ENCODE measurements around the gene COL8A2. TPM values are rescaled to one million over a fixed set of nuclear protein-coding genes. Genes with fewer than 3 reads are reported as not detected.
A peak's percentile ranks its signal among the peaks of the same experiment; 100 is the strongest.

The COL8A2 gene
- polyA plus RNA-seq, 3 donors: 0.90 to 3.0 (median 1.6) TPM

DNA sequence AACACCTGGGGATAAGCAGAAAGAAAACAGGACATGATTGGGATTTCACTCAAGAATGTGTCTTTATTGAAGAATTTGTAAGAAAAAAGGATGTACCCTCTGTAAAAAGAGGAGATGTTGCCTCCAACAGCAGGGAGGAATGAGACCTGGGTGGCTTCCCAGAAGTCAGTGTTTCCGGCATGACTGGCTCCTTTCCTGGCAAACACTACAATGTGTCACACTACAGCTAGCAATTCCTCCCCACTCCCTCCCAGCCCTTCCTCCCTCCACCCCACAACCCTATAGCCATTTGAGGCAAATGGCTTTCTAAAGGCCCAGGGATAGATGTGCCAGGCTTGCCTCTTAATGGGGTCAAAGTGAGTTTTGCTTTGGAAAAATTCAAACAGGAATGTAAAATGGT, 11.5 kb upstream of the COL8A2 start:
- H3K27ac Mint-ChIP-seq: peak overlapping the region in 2 of 7 donors; percentile 9 to 21

DNA sequence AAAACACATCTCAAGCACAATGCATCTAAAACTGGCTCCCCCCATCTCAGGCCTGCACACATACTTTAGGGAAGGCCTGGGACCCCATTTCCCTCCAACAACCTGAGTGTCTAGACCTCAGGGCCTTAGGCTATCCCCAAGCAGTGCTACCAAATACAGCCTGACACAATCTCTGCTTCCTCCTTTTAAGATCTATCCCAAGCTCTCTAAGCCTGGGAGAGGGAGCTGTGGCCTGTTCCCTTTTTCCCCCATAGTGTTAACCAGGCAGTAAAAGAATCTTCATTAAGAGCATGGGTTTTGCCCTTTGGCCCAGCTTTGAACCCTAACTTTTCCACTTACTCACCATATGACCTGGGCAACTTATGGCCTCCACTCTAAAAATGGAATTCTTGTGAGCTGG, 10.8 kb upstream of the COL8A2 start:
- Histone ChIP-seq H3K36me3 (replicated peaks in 1 of 2; ENCODE audit: control insufficient read depth in 1 of 2, insufficient read depth in 2 of 2, low read length in 2 of 2) (peaks cover 41 to 51% of the 10 kb centered on the region in 2 donors), H4K20me1 (ENCODE audit: insufficient read depth, low read length) (peaks cover 14% of the 10 kb centered on the region), H3K9me3 (replicated peaks in 1 of 2; ENCODE audit: control insufficient read depth in 1 of 2, insufficient read depth in 1 of 2, low read length in 2 of 2) (no peaks in the 10 kb centered on the region), H3K79me2 (ENCODE audit: insufficient read depth, low read length) (peaks cover 14% of the 10 kb centered on the region), H3K4me2 (replicated peaks; ENCODE audit: extremely low read depth, low read length, poor library complexity, severe bottlenecking) (no peak overlapping the region), H2AFZ (ENCODE audit: insufficient read depth, low read depth, low read length, poor library complexity, severe bottlenecking) (no peak overlapping the region), H3K27me3 (ENCODE audit: control insufficient read depth in 2 of 2, insufficient read depth in 2 of 2, low read length in 2 of 2) (no peaks in the 10 kb centered on the region), H3K9ac (ENCODE audit: insufficient read depth, low read length, poor library complexity, severe bottlenecking) (no peak overlapping the region), H3K4me3 (replicated peaks in 1 of 3; ENCODE audit: low read depth in 2 of 3, low read length in 3 of 3) (no peak overlapping the region), H3K27ac (ENCODE audit: low read depth in 1 of 2, low read length in 2 of 2) (peak overlapping the region in 1 of 2 donors; percentile 55), H3K4me1 (ENCODE audit: control insufficient read depth in 1 of 2, insufficient read depth in 2 of 2, low read length in 2 of 2) (peaks cover 7 to 8% of the 10 kb centered on the region in 2 donors)
- peaks cover 42 to 46% of the 10 kb centered on the region in 2 donors for H3K36me3 Mint-ChIP-seq
- no peak for DNase-seq
- intact Hi-C loops (cut with micrococcal nuclease): loop anchor here in 1 of 2 donors (2.0 kb wide), 1 partner anchor 35 kb away; no protein-coding TSS in a partner anchor
- H3K4me3 Mint-ChIP-seq: no peak overlapping the region
- no peaks in the 10 kb centered on the region for H3K9me3 Mint-ChIP-seq
- H3K4me1 Mint-ChIP-seq: peaks cover 16% of the 10 kb centered on the region
- H3K27me3 Mint-ChIP-seq (ENCODE audit: low read depth in 3 of 3): peaks cover 0 to under 1% (median 0%) of the 10 kb centered on the region in 3 donors
- peak overlapping the region in 4 of 7 donors; percentile 16 to 53 (median 48) for H3K27ac Mint-ChIP-seq
- TF ChIP-seq, protein P1, sequence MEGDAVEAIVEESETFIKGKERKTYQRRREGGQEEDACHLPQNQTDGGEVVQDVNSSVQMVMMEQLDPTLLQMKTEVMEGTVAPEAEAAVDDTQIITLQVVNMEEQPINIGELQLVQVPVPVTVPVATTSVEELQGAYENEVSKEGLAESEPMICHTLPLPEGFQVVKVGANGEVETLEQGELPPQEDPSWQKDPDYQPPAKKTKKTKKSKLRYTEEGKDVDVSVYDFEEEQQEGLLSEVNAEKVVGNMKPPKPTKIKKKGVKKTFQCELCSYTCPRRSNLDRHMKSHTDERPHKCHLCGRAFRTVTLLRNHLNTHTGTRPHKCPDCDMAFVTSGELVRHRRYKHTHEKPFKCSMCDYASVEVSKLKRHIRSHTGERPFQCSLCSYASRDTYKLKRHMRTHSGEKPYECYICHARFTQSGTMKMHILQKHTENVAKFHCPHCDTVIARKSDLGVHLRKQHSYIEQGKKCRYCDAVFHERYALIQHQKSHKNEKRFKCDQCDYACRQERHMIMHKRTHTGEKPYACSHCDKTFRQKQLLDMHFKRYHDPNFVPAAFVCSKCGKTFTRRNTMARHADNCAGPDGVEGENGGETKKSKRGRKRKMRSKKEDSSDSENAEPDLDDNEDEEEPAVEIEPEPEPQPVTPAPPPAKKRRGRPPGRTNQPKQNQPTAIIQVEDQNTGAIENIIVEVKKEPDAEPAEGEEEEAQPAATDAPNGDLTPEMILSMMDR (IDR thresholded peaks at IDR 0.05): no peak

More for the DNA sequence above, 11.5 kb upstream of the COL8A2 start:
- intact Hi-C loops (cut with micrococcal nuclease): no loop called here
- H3K27me3 ChIP-seq (ENCODE audit: control insufficient read depth in 2 of 2, insufficient read depth in 2 of 2, low read length in 2 of 2): no peaks in the 10 kb centered on the region
- TF ChIP-seq, protein P1 (IDR thresholded peaks at IDR 0.05): no peak
- DNase-seq: no peak
- peaks cover 0 to 1% (median 0%) of the 10 kb centered on the region in 3 donors for H3K27me3 Mint-ChIP-seq (ENCODE audit: low read depth in 3 of 3)
- H2AFZ ChIP-seq (ENCODE audit: insufficient read depth, low read depth, low read length, poor library complexity, severe bottlenecking): no peak overlapping the region
- H3K9me3 ChIP-seq (replicated peaks in 1 of 2; ENCODE audit: control insufficient read depth in 1 of 2, insufficient read depth in 1 of 2, low read length in 2 of 2): no peaks in the 10 kb centered on the region
- H3K36me3 ChIP-seq (replicated peaks in 1 of 2; ENCODE audit: control insufficient read depth in 1 of 2, insufficient read depth in 2 of 2, low read length in 2 of 2): peaks cover 41 to 51% of the 10 kb centered on the region in 2 donors
- peaks cover 42 to 46% of the 10 kb centered on the region in 2 donors for H3K36me3 Mint-ChIP-seq
- peaks cover 16% of the 10 kb centered on the region for H3K4me1 Mint-ChIP-seq
- WGBS (ENCODE audit: insufficient coverage): no CpG with 5 or more reads among the region's 1 CpG
- H3K9me3 Mint-ChIP-seq: no peaks in the 10 kb centered on the region
- peaks cover 21% of the 10 kb centered on the region for H4K20me1 ChIP-seq (ENCODE audit: insufficient read depth, low read length)
- H3K27ac ChIP-seq (ENCODE audit: low read depth in 1 of 2, low read length in 2 of 2): no peak overlapping the region
- no peak overlapping the region for H3K4me3 Mint-ChIP-seq
- H3K4me1 ChIP-seq (ENCODE audit: control insufficient read depth in 1 of 2, insufficient read depth in 2 of 2, low read length in 2 of 2): peaks cover 7 to 8% of the 10 kb centered on the region in 2 donors
- no peak overlapping the region for H3K9ac ChIP-seq (ENCODE audit: insufficient read depth, low read length, poor library complexity, severe bottlenecking)
- no peak overlapping the region for H3K4me2 ChIP-seq (replicated peaks; ENCODE audit: extremely low read depth, low read length, poor library complexity, severe bottlenecking)
- peaks cover 21% of the 10 kb centered on the region for H3K79me2 ChIP-seq (ENCODE audit: insufficient read depth, low read length)
- no peak overlapping the region for H3K4me3 ChIP-seq (replicated peaks in 1 of 3; ENCODE audit: low read depth in 2 of 3, low read length in 3 of 3)

Data from CD14-positive monocyte (primary cell).